A673 (cell line): ENCODE results near the gene IDE. TPM values are rescaled to one million over a fixed set of nuclear protein-coding genes. Genes with fewer than 3 reads are reported as not detected.

Source experiments
- BruUV-seq: library from RNA; stranded (reverse); fragments of 400-500 nt; replicated peaks from 2 replicates; lab custom pipeline; 2021; lab: Mats Ljungman, UMichigan
- CTCF ChIA-PET: fragments of 300-600 bp; sonication (Branson Sonifier 250); formaldehyde crosslinking; loops from one replicate; lab custom pipeline; 2022; ENCODE audit warnings: antibody characterized with exemption; lab: Charles Lee
- POLR2A ChIA-PET: fragments of 300-600 bp; sonication (Branson Sonifier 250); formaldehyde crosslinking; loops from one replicate; lab custom pipeline; 2022; ENCODE audit warnings: antibody characterized with exemption; ENCODE audit not compliant: low non-redundant PET; lab: Charles Lee
- DNase-seq: peaks from one replicate; pipeline ENCODE4 v3.0.0-alpha.2; 2015; ENCODE audit warnings: low spot score
- H3K27ac ChIP-seq: fragments of 200-600 bp; sonication (generic); 2 replicates; pipeline ENCODE4 v1.5.1; 2016; ENCODE audit warnings: mixed run types, low read depth, mild to moderate bottlenecking, mixed read lengths, antibody characterized with exemption, low read length; ENCODE audit not compliant: poor library complexity, severe bottlenecking
- H3K27me3 ChIP-seq: fragments of 200-600 bp; sonication (generic); replicated peaks from 2 replicates; pipeline ENCODE4 v1.6.1; 2017; ENCODE audit warnings: mixed run types, low read depth, mild to moderate bottlenecking, mixed read lengths, antibody characterized with exemption, low read length; ENCODE audit not compliant: insufficient read depth, poor library complexity
- H3K36me3 ChIP-seq: fragments of 200-600 bp; sonication (generic); 2 replicates; pipeline ENCODE4 v1.6.1; 2016; ENCODE audit warnings: mixed run types, mild to moderate bottlenecking, mixed read lengths, antibody characterized with exemption, low read length; ENCODE audit not compliant: insufficient read depth, poor library complexity, severe bottlenecking
- H3K4me1 ChIP-seq: fragments of 200-600 bp; sonication (generic); 2 replicates; pipeline ENCODE4 v1.6.1; 2017; ENCODE audit warnings: mixed run types, mild to moderate bottlenecking, mixed read lengths, antibody characterized with exemption, low read length; ENCODE audit not compliant: insufficient read depth, poor library complexity, severe bottlenecking
- H3K4me3 ChIP-seq: fragments of 200-600 bp; sonication (generic); 2 replicates; pipeline ENCODE4 v1.5.1; 2016; ENCODE audit warnings: low read depth, mixed run types, mild to moderate bottlenecking, mixed read lengths, low read length; ENCODE audit not compliant: poor library complexity, severe bottlenecking
- H3K9me3 ChIP-seq: fragments of 200-600 bp; sonication (generic); 2 replicates; pipeline ENCODE4 v1.6.1; 2016; ENCODE audit warnings: mixed run types, low read depth, mild to moderate bottlenecking, mixed read lengths, antibody characterized with exemption, low read length; ENCODE audit not compliant: poor library complexity, severe bottlenecking
- CTCF ChIP-seq: fragments of 300-800, 200-600 bp; sonication (generic); conservative IDR thresholded peaks from 2 replicates; pipeline ENCODE4 v1.5.1; 2017; ENCODE audit warnings: low read depth, mild to moderate bottlenecking, antibody characterized with exemption, low read length, moderate library complexity, mixed read lengths
- EZH2 ChIP-seq: fragments of 200-600 bp; sonication (generic); IDR thresholded peaks from 2 replicates; pipeline ENCODE4 v1.6.1; 2017; ENCODE audit warnings: borderline replicate concordance, low read depth, mild to moderate bottlenecking, mixed read lengths, antibody characterized with exemption, low read length; ENCODE audit not compliant: poor library complexity, severe bottlenecking
- intact Hi-C: fragments of 100-400 bp; cut with micrococcal nuclease; formaldehyde crosslinking; loops from one replicate; pipeline ENCODE4 v1.10.0; 2022; ENCODE audit not compliant: unreplicated experiment
- total RNA-seq: library from RNA; stranded (reverse); gene quantifications from 2 replicates; pipeline ENCODE4 v1.2.3, GENCODE V29; 2021

IDE gene
- total RNA-seq, 1 experiment from 2014 or later: 87.8 TPM

DNA sequence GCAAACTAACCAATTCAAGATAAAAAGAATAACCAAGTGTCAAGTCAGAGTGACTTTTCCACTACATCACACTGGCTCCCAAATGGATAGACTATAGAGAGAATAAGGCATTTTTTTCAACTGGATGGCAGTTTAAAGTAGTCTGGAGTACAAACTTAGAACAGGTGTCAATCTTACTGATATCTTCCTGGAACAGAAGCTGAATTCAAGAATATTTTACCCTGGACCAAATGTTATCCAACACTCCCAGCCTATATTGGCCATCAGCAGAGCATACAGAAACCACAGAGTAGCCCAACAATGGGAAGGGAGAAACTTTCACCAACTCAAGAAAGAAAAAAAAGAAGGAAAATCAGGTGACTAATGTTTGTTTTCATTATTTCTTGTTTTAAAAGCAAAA is 11.5 kb downstream of the IDE start:
- BruUV-seq: no TSS peak
- no peak for DNase-seq
- TF ChIP-seq CTCF (no peak), EZH2 (no peak)
- H3K9me3 ChIP-seq: no peaks in the 10 kb centered on the region
- H3K36me3 ChIP-seq: peaks cover 36% of the 10 kb centered on the region
- H3K27me3 ChIP-seq: no peaks in the 10 kb centered on the region
- CTCF ChIA-PET: no interaction called here
- intact Hi-C loops: no loop called here
- no peak overlapping the region for H3K4me3 ChIP-seq
- H3K27ac ChIP-seq: no peak overlapping the region
- POLR2A ChIA-PET: no interaction called here
- H3K4me1 ChIP-seq: no peaks in the 10 kb centered on the region

- no peak for TF ChIP-seq EZH2
- no peak for TF ChIP-seq CTCF
- BruUV-seq: no TSS peak
- Histone ChIP-seq H3K36me3 (peaks cover 34% of the 10 kb centered on the region), H3K4me3 (no peak overlapping the region), H3K4me1 (no peaks in the 10 kb centered on the region), H3K9me3 (no peaks in the 10 kb centered on the region), H3K27me3 (no peaks in the 10 kb centered on the region), H3K27ac (no peak overlapping the region)
- ChIA-PET POLR2A (no interaction called here), CTCF (no interaction called here)
- intact Hi-C loops: no loop called here
- no peak for DNase-seq
Measured at GRCh38 chr10:92559046-92559445, 14.8 kb downstream of the IDE start.

DNA sequence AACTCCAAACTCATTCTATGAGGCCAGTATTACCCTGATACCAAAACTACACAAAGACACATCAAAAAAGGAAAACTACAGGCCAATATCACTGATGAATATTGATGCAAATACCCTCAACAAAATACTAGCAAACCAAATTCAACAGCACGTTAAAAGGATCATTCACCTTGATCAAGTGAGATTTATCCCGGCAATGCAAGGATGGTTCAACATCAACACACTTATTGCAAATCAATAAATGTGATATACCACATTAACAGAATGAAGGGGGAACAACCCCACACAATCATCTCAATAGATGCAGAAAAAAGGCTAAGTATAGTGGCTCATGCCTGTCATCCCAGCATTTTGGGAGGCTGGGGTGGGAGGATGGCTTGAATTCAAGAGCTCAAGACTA is 19.9 kb downstream of the IDE start:
- BruUV-seq: no TSS peak
- no peaks in the 10 kb centered on the region for H3K27me3 ChIP-seq
- TF ChIP-seq EZH2 (no peak), CTCF (no peak)
- intact Hi-C loops: no loop called here
- CTCF ChIA-PET: no interaction called here
- no peak overlapping the region for H3K27ac ChIP-seq
- no peaks in the 10 kb centered on the region for H3K4me1 ChIP-seq
- no peaks in the 10 kb centered on the region for H3K9me3 ChIP-seq
- H3K4me3 ChIP-seq: no peak overlapping the region
- DNase-seq: no peak
- POLR2A ChIA-PET: no interaction called here
- peaks cover 17% of the 10 kb centered on the region for H3K36me3 ChIP-seq
